ENCODE data around the gene KDM2A. TPM values are rescaled to one million over a fixed set of nuclear protein-coding genes. Genes with fewer than 3 reads are reported as not detected.
"Not testable (repeated sequence)": the region's sequence is repeated elsewhere in the genome, so short reads cannot be mapped to it uniquely, and the experiment has no call there.

The KDM2A gene
- total RNA-seq, 3 donors from 2014 or later (not counting 1 experiment from before 2014, with no cell fraction given): 268 to 312 (median 283) TPM

- Histone ChIP-seq H3K9me3 (ENCODE audit: control insufficient read depth, insufficient read depth, low read length) (no peaks in the 10 kb centered on the region), H3K27me3 (ENCODE audit: control insufficient read depth, insufficient read depth, low read length) (no peaks in the 10 kb centered on the region), H3K4me3 (ENCODE audit: low read length) (no peak overlapping the region), H3K4me1 (ENCODE audit: control insufficient read depth, insufficient read depth, low read length) (no peaks in the 10 kb centered on the region), H3K27ac (ENCODE audit: low read length) (no peak overlapping the region), H3K36me3 (ENCODE audit: control insufficient read depth, insufficient read depth, low read length) (peaks cover 7% of the 10 kb centered on the region)
- TF ChIP-seq CTCF (IDR thresholded peaks at IDR 0.05): no peak
- DNase-seq: no peak
- Mint-ChIP-seq H3K9me3 (no peaks in the 10 kb centered on the region), H3K4me3 (no peak overlapping the region), H3K27ac (peak overlapping the region; percentile 54 to 61), H3K36me3 (no peaks in the 10 kb centered on the region), H3K4me1 (peaks cover 30 to 54% of the 10 kb centered on the region in 2 donors), H3K27me3 (ENCODE audit: low read depth in 2 of 2) (no peaks in the 10 kb centered on the region)
- ATAC-seq: no peak
- 100% methylated on average over 1 of the region's 2 CpGs for WGBS (ENCODE audit: insufficient coverage)
- intact Hi-C loops (cut with micrococcal nuclease): no loop called here
Measured at GRCh38 chr11:67167091-67167490, 48.0 kb downstream of the KDM2A start.

DNA sequence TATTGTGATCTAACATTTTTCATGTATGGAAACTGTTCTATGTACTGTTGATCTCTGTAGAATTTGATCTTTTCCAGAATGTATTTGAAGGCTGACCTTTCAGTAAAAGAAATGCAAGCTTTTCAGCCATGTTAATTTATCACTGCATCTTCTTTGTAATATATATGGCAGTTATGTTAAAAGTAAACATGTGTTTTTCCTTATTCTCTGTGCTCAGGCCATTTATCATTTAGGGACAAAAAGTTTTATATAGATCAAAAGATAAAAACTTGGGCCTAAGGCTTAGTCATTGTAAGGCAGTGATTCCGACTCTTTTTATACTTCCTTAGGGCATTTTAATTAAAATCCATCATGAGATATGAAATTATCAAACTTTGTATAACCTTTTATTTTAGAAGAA lies 48.7 kb downstream of the KDM2A start:
- H3K4me1 Mint-ChIP-seq: peaks cover 37 to 57% of the 10 kb centered on the region in 2 donors

GRCh38 chr11:67168911-67169310 lies 49.8 kb downstream of the KDM2A start:
- not testable (repeated sequence) for H3K27me3 ChIP-seq (ENCODE audit: control insufficient read depth, insufficient read depth, low read length); H3K36me3 Mint-ChIP-seq; H3K4me1 ChIP-seq (ENCODE audit: control insufficient read depth, insufficient read depth, low read length); H3K9me3 Mint-ChIP-seq; H3K4me3 ChIP-seq (ENCODE audit: low read length); H3K27me3 Mint-ChIP-seq (ENCODE audit: low read depth in 2 of 2); H3K9me3 ChIP-seq (ENCODE audit: control insufficient read depth, insufficient read depth, low read length); DNase-seq; ATAC-seq; H3K4me3 Mint-ChIP-seq; H3K36me3 ChIP-seq (ENCODE audit: control insufficient read depth, insufficient read depth, low read length); H3K27ac ChIP-seq (ENCODE audit: low read length)
- intact Hi-C loops (cut with micrococcal nuclease): loop anchor here (1.0 kb wide), 1 partner anchor 88 kb away; no protein-coding TSS in a partner anchor
- Mint-ChIP-seq H3K4me1 (peaks cover 37 to 51% of the 10 kb centered on the region in 2 donors), H3K27ac (peak overlapping the region in 1 of 2 donors; percentile 58)
- 94% methylated on average over 9 of the region's 9 CpGs for WGBS (ENCODE audit: insufficient coverage)

More for the DNA sequence above, 48.7 kb downstream of the KDM2A start:
- Mint-ChIP-seq H3K36me3 (no peaks in the 10 kb centered on the region), H3K27me3 (ENCODE audit: low read depth in 2 of 2) (no peaks in the 10 kb centered on the region), H3K9me3 (no peaks in the 10 kb centered on the region), H3K27ac (peak overlapping the region; percentile 54 to 61), H3K4me3 (no peak overlapping the region)
- WGBS (ENCODE audit: insufficient coverage): no CpG with 5 or more reads among the region's 1 CpG
- no peak for TF ChIP-seq CTCF (IDR thresholded peaks at IDR 0.05)
- no peaks in the 10 kb centered on the region for H3K9me3 ChIP-seq (ENCODE audit: control insufficient read depth, insufficient read depth, low read length)
- no peak for ATAC-seq
- no peak overlapping the region for H3K27ac ChIP-seq (ENCODE audit: low read length)
- no peak overlapping the region for H3K4me3 ChIP-seq (ENCODE audit: low read length)
- no peaks in the 10 kb centered on the region for H3K27me3 ChIP-seq (ENCODE audit: control insufficient read depth, insufficient read depth, low read length)
- H3K4me1 ChIP-seq (ENCODE audit: control insufficient read depth, insufficient read depth, low read length): no peaks in the 10 kb centered on the region
- intact Hi-C loops (cut with micrococcal nuclease): loop anchor here (1.0 kb wide), 1 partner anchor 86 kb away; no protein-coding TSS in a partner anchor
- no peak for DNase-seq
- H3K36me3 ChIP-seq (ENCODE audit: control insufficient read depth, insufficient read depth, low read length): peaks cover 7% of the 10 kb centered on the region

- WGBS (ENCODE audit: insufficient coverage): no CpG with 5 or more reads among the region's 1 CpG
- Mint-ChIP-seq H3K27ac (no peak overlapping the region), H3K27me3 (ENCODE audit: low read depth in 2 of 2) (no peaks in the 10 kb centered on the region), H3K4me1 (peaks cover 56 to 61% of the 10 kb centered on the region in 2 donors), H3K4me3 (no peak overlapping the region), H3K9me3 (no peaks in the 10 kb centered on the region), H3K36me3 (no peaks in the 10 kb centered on the region)
- Histone ChIP-seq H3K4me1 (ENCODE audit: control insufficient read depth, insufficient read depth, low read length) (no peaks in the 10 kb centered on the region), H3K36me3 (ENCODE audit: control insufficient read depth, insufficient read depth, low read length) (peaks cover 14% of the 10 kb centered on the region), H3K27ac (ENCODE audit: low read length) (no peak overlapping the region), H3K9me3 (ENCODE audit: control insufficient read depth, insufficient read depth, low read length) (no peaks in the 10 kb centered on the region), H3K4me3 (ENCODE audit: low read length) (no peak overlapping the region), H3K27me3 (ENCODE audit: control insufficient read depth, insufficient read depth, low read length) (no peaks in the 10 kb centered on the region)
- no peak for TF ChIP-seq CTCF (IDR thresholded peaks at IDR 0.05)
- intact Hi-C loops (cut with micrococcal nuclease): no loop called here
- no peak for ATAC-seq
- no peak for DNase-seq
Measured at GRCh38 chr11:67174311-67174710, 55.2 kb downstream of the KDM2A start.

Measured in natural killer cell (primary cell).